Measurements from ENCODE around the gene EMP3.

GRCh38 chr19:48319647-48320541 lies 5.5 kb upstream of the EMP3 start:
- peak; percentile 37 to 68 (median 61) for TF ChIP-seq CTCF (IDR thresholded peaks at IDR 0.05)
- TF ChIP-seq POLR2A (IDR thresholded peaks at IDR 0.05) = no peak

Measured in vagina (tissue), 2 donors.